GM12801 (cell line): ENCODE measurements around the gene KDM3B.

Experiments used
- CTCF ChIP-seq: IDR thresholded peaks from one replicate; pipeline ENCODE4 v1.5.1; 2011; ENCODE audit warnings: control low read depth; ENCODE audit not compliant: insufficient read length; ENCODE audit errors: extremely low read depth

Gene KDM3B

GRCh38 chr5:138459311-138459933, 106.9 kb downstream of the KDM3B start:
- TF ChIP-seq CTCF, result no peak

GRCh38 chr5:138460032-138460693, 107.7 kb downstream of the KDM3B start:
- TF ChIP-seq CTCF, result no peak

GRCh38 chr5:138461343-138462125, 109.0 kb downstream of the KDM3B start:
- no peak for TF ChIP-seq CTCF

GRCh38 chr5:138463419-138464007, 111.0 kb downstream of the KDM3B start:
- no peak for TF ChIP-seq CTCF

- no peak for TF ChIP-seq CTCF
Measured at GRCh38 chr5:138464008-138464387, 111.5 kb downstream of the KDM3B start.

- TF ChIP-seq CTCF, result no peak
Measured at GRCh38 chr5:138464388-138465260, 112.1 kb downstream of the KDM3B start.
